Measurements from ENCODE around the gene CCN6.
A peak's percentile ranks its signal among the peaks of the same experiment; 100 is the strongest.

Gene CCN6

GRCh38 chr6:112039431-112039770 lies 14.5 kb upstream of the CCN6 start:
- DNase-seq (ENCODE audit: extremely low read depth, insufficient read length), result no peak
- no peak overlapping the region for H3K4me3 ChIP-seq (replicated peaks; ENCODE audit: low read depth, low read length)
- no peak for TF ChIP-seq CTCF (IDR thresholded peaks at IDR 0.05; ENCODE audit: insufficient read depth, low read length, poor library complexity, severe bottlenecking)
- H3K36me3 ChIP-seq (ENCODE audit: control insufficient read depth, insufficient read depth, low read length), result no peaks in the 10 kb centered on the region
- no peaks in the 10 kb centered on the region; the same call in 1 of the 2 replicates for H3K27me3 ChIP-seq (replicated peaks; ENCODE audit: control insufficient read depth, insufficient read depth, low read length)

GRCh38 chr6:112040956-112041355 lies 12.9 kb upstream of the CCN6 start:
- TF ChIP-seq CTCF (IDR thresholded peaks at IDR 0.05; ENCODE audit: insufficient read depth, low read length, poor library complexity, severe bottlenecking), result no peak
- no peak overlapping the region for H3K4me3 ChIP-seq (replicated peaks; ENCODE audit: low read depth, low read length)
- no peaks in the 10 kb centered on the region for H3K36me3 ChIP-seq (ENCODE audit: control insufficient read depth, insufficient read depth, low read length)
- no peaks in the 10 kb centered on the region; the same call in 1 of the 2 replicates for H3K27me3 ChIP-seq (replicated peaks; ENCODE audit: control insufficient read depth, insufficient read depth, low read length)
- DNase-seq (ENCODE audit: extremely low read depth, insufficient read length), result no peak

- Histone ChIP-seq H3K27me3 (replicated peaks; ENCODE audit: control insufficient read depth, insufficient read depth, low read length) (no peaks in the 10 kb centered on the region; the same call in 1 of the 2 replicates), H3K36me3 (ENCODE audit: control insufficient read depth, insufficient read depth, low read length) (no peaks in the 10 kb centered on the region), H3K4me3 (replicated peaks; ENCODE audit: low read depth, low read length) (no peak overlapping the region)
- DNase-seq (ENCODE audit: extremely low read depth, insufficient read length), result no peak
- TF ChIP-seq CTCF (IDR thresholded peaks at IDR 0.05; ENCODE audit: insufficient read depth, low read length, poor library complexity, severe bottlenecking), result no peak
Measured at GRCh38 chr6:112041535-112041934, 12.4 kb upstream of the CCN6 start.

GRCh38 chr6:112043032-112044007 lies 10.6 kb upstream of the CCN6 start:
- TF ChIP-seq CTCF (IDR thresholded peaks at IDR 0.05; ENCODE audit: insufficient read depth, low read length, poor library complexity, severe bottlenecking), result peak; percentile 98
- Histone ChIP-seq H3K36me3 (ENCODE audit: control insufficient read depth, insufficient read depth, low read length) (no peaks in the 10 kb centered on the region), H3K4me3 (replicated peaks; ENCODE audit: low read depth, low read length) (peak overlapping the region; percentile 73), H3K27me3 (replicated peaks; ENCODE audit: control insufficient read depth, insufficient read depth, low read length) (no peaks in the 10 kb centered on the region; the same call in 1 of the 2 replicates)
- DNase-seq (ENCODE audit: extremely low read depth, insufficient read length), result peak; percentile 82

GRCh38 chr6:112044196-112044595 lies 9.7 kb upstream of the CCN6 start:
- Histone ChIP-seq H3K4me3 (replicated peaks; ENCODE audit: low read depth, low read length) (no peak overlapping the region), H3K27me3 (replicated peaks; ENCODE audit: control insufficient read depth, insufficient read depth, low read length) (no peaks in the 10 kb centered on the region; the same call in 1 of the 2 replicates), H3K36me3 (ENCODE audit: control insufficient read depth, insufficient read depth, low read length) (no peaks in the 10 kb centered on the region)
- no peak for DNase-seq (ENCODE audit: extremely low read depth, insufficient read length)
- TF ChIP-seq CTCF (IDR thresholded peaks at IDR 0.05; ENCODE audit: insufficient read depth, low read length, poor library complexity, severe bottlenecking), result no peak

All from GM06990 (cell line).